Naive B cell (primary cell): ENCODE results near the gene MGAT4B. TPM values are rescaled to one million over a fixed set of nuclear protein-coding genes. Genes with fewer than 3 reads are reported as not detected.

Source experiments
- ATAC-seq, 2 donors: fragments of 150-1000 bp; cut with Tn5 transposase; 2 replicates each; pipeline ENCODE4 v1.10.0; 2021; ENCODE audit warnings: low read depth in 2 of 2, mild to moderate bottlenecking in 2 of 2, moderate library complexity in 2 of 2
- DNase-seq: peaks from one replicate; pipeline ENCODE4 v3.0.0; 2022
- H3K27ac Mint-ChIP-seq, 6 donors: one replicate each; pipeline ENCODE4 v1.8.0; 2020 to 2022; ENCODE audit warnings: mild to moderate bottlenecking in 6 of 6, mixed read lengths in 6 of 6, moderate library complexity in 5 of 6, inconsistent platforms in 2 of 6
- H3K27me3 Mint-ChIP-seq, 3 donors: one replicate each; pipeline ENCODE4 v1.8.0; 2021 to 2022; ENCODE audit warnings: mixed read lengths in 3 of 3, mild to moderate bottlenecking in 1 of 3
- H3K36me3 Mint-ChIP-seq, 2 donors: one replicate each; pipeline ENCODE4 v1.8.0; 2020 to 2022; ENCODE audit warnings: mixed read lengths in 2 of 2, inconsistent platforms in 1 of 2, mild to moderate bottlenecking in 1 of 2
- H3K4me1 Mint-ChIP-seq, 3 donors: one replicate each; pipeline ENCODE4 v1.8.0; 2020 to 2022; ENCODE audit warnings: mixed read lengths in 3 of 3, inconsistent platforms in 1 of 3, mild to moderate bottlenecking in 1 of 3, moderate library complexity in 1 of 3
- H3K4me3 Mint-ChIP-seq, 8 donors: one replicate each; pipeline ENCODE4 v1.8.0; 2020 to 2022; ENCODE audit warnings: mild to moderate bottlenecking in 8 of 8, mixed read lengths in 8 of 8, moderate library complexity in 8 of 8, inconsistent platforms in 2 of 8
- H3K9me3 Mint-ChIP-seq, 7 donors: one replicate each; pipeline ENCODE4 v1.8.0; 2020 to 2022; ENCODE audit warnings: mixed read lengths in 7 of 7, mild to moderate bottlenecking in 5 of 7, inconsistent platforms in 2 of 7, moderate library complexity in 1 of 7
- polyA plus RNA-seq, 6 donors: library from polyadenylated mRNA; unstranded; fragments of 300-500 nt; fragmentation: Illumina TruSeq; gene quantifications; one replicate each; pipeline ENCODE4 v1.2.3, GENCODE V29; 2021; ENCODE audit warnings: low read depth in 6 of 6

Gene MGAT4B
- polyA plus RNA-seq, 6 donors from 2014 or later, result 6.2 to 17.3 (median 9.5) TPM

DNA sequence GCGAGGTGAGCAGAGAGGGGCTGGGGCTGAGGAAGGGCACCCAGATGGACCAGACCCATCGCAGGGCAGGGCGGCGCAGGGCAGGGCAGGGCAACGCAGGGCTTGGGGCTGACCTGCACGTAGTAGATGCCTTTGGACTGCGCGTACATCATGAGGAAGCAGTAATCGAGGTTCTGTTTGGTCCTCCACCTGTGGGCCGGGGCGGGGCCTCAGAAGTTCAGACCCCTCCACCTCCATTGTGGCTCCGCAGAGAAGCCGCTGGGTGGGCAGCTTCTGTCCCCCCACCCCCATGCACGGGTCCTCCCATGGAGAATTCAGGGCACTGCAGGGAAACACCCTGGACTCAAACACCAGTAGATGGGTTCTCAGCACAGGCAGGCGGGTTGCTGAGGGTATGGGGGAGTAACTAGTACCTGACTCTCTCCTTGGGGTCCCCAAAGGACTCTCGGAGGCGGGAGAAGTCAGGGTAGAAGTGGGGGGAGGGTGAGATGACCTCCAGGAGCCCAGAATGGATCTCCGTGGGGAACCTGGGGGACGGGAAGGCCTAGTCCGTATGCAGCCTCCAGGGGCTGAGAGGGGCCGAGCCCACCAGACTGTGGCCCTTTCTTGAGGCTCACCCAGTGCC lies 6.5 kb downstream of the MGAT4B start:
- no peaks in the 10 kb centered on the region for H3K9me3 Mint-ChIP-seq
- DNase-seq (no peak), ATAC-seq (no peak)
- H3K4me1 Mint-ChIP-seq, result peaks cover 29 to 41% (median 34%) of the 10 kb centered on the region in 3 donors
- H3K4me3 Mint-ChIP-seq, result no peak overlapping the region
- H3K36me3 Mint-ChIP-seq, result peaks cover 0 to 13% of the 10 kb centered on the region in 2 donors
- H3K27ac Mint-ChIP-seq, result no peak overlapping the region
- no peaks in the 10 kb centered on the region for H3K27me3 Mint-ChIP-seq

GRCh38 chr5:179799644-179799973 lies 7.1 kb downstream of the MGAT4B start:
- Mint-ChIP-seq H3K27me3 (no peaks in the 10 kb centered on the region), H3K4me1 (peaks cover 27 to 37% (median 33%) of the 10 kb centered on the region in 3 donors), H3K4me3 (peak overlapping the region in 1 of 8 donors; percentile 73), H3K36me3 (peaks cover 0 to 13% of the 10 kb centered on the region in 2 donors), H3K27ac (no peak overlapping the region), H3K9me3 (no peaks in the 10 kb centered on the region)
- ATAC-seq (no peak), DNase-seq (no peak)

DNA sequence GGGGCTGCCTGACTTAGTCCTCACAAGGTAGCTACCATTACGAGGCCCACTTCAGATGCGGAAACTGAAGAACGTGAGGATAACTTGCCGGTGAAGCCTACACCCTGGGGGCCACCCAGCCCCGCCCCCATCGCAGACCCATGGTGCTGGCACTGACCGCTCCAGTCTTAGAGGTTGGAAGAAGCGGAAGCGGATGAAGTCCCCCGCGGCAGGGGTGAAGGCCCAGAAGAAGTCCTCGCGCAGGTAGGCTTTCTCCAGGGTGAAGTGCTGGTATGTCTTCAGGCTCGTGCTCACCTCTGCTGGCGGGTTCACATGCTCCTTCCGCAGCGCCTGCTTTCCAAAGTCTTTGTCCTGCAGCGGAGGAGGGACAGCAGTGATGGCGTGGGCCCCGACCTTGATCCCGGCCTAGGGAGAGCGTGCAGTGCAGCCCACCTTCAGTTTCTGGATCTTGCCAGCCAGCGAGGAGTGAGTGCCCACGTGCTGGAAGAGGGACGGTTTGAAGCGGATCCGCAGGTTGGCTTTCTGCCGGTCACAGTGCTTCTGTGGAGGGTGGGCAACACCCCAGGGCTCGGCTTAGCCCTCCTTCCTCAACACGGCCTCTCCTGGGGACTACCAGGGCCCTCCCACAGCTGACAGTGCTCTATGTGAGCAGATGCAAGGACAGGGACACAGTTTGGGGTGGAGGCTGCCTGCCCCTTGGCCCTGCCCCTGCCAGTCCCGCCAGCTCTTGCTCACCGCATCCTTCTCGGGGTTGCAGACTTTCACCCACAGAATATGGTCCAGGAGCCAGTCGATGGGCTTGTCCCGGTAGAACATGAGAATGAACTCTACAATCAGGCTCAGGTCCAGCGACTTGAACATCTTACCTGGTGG lies 7.7 kb downstream of the MGAT4B start:
- peaks cover 25 to 37% (median 33%) of the 10 kb centered on the region in 3 donors for H3K4me1 Mint-ChIP-seq

GRCh38 chr5:179798144-179798770 lies 8.4 kb downstream of the MGAT4B start:
- DNase-seq, result no peak
- no peaks in the 10 kb centered on the region for H3K27me3 Mint-ChIP-seq
- H3K4me1 Mint-ChIP-seq, result peaks cover 26 to 37% (median 34%) of the 10 kb centered on the region in 3 donors

More for the DNA sequence above, 7.7 kb downstream of the MGAT4B start:
- ATAC-seq, result no peak
- Mint-ChIP-seq H3K27ac (no peak overlapping the region), H3K36me3 (peaks cover 0 to 13% of the 10 kb centered on the region in 2 donors), H3K9me3 (no peaks in the 10 kb centered on the region), H3K27me3 (no peaks in the 10 kb centered on the region), H3K4me3 (peak overlapping the region in 2 of 8 donors; percentile 73 to 79)
- no peak for DNase-seq

DNA sequence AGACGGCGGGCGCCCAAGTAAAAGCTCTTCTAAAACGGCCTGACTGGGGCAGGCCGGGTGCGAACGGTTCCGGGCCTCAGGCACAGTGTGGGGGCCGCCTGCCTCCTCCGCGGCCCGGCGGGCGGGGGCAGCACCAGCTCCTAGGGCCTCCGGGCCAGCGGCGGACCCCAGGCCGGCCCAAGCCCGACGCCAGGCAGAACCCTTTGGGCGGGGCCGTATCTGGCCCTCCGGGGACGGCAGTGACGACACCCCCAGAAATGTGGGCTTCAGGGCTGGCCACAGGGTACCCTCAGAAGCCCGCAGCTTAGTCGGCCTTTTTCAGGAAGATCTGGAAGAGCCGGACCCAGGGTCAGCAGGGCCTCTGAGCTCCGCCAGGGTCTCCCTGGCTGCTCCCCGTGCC lies 8.9 kb downstream of the MGAT4B start:
- Mint-ChIP-seq H3K4me3 (peak overlapping the region in 2 of 8 donors; percentile 44 to 67), H3K4me1 (peaks cover 29 to 39% (median 35%) of the 10 kb centered on the region in 3 donors), H3K36me3 (peaks cover 0 to 13% of the 10 kb centered on the region in 2 donors), H3K9me3 (no peaks in the 10 kb centered on the region), H3K27ac (peak overlapping the region in 1 of 6 donors; percentile 11), H3K27me3 (no peaks in the 10 kb centered on the region)
- DNase-seq (no peak), ATAC-seq (no peak)

More at GRCh38 chr5:179798144-179798770, 8.4 kb downstream of the MGAT4B start:
- Mint-ChIP-seq H3K4me3 (peak overlapping the region in 1 of 8 donors; percentile 25), H3K9me3 (no peaks in the 10 kb centered on the region), H3K27ac (peak overlapping the region in 1 of 6 donors; percentile 54), H3K36me3 (peaks cover 0 to 13% of the 10 kb centered on the region in 2 donors)
- no peak for ATAC-seq

- peaks cover 30 to 39% (median 34%) of the 10 kb centered on the region in 3 donors for H3K4me1 Mint-ChIP-seq
Measured at GRCh38 chr5:179796877-179797608, 9.6 kb downstream of the MGAT4B start.

GRCh38 chr5:179795863-179796833 lies 10.5 kb downstream of the MGAT4B start:
- H3K36me3 Mint-ChIP-seq, result peaks cover 0 to 6% of the 10 kb centered on the region in 2 donors

More at GRCh38 chr5:179796877-179797608, 9.6 kb downstream of the MGAT4B start:
- no peaks in the 10 kb centered on the region for H3K9me3 Mint-ChIP-seq
- H3K36me3 Mint-ChIP-seq, result peaks cover 0 to 13% of the 10 kb centered on the region in 2 donors
- ATAC-seq (no peak), DNase-seq (no peak)
- peak overlapping the region in 4 of 6 donors; percentile 28 to 75 (median 62) for H3K27ac Mint-ChIP-seq
- no peaks in the 10 kb centered on the region for H3K27me3 Mint-ChIP-seq
- H3K4me3 Mint-ChIP-seq, result peak overlapping the region; percentile 67 to 86 (median 77)

DNA sequence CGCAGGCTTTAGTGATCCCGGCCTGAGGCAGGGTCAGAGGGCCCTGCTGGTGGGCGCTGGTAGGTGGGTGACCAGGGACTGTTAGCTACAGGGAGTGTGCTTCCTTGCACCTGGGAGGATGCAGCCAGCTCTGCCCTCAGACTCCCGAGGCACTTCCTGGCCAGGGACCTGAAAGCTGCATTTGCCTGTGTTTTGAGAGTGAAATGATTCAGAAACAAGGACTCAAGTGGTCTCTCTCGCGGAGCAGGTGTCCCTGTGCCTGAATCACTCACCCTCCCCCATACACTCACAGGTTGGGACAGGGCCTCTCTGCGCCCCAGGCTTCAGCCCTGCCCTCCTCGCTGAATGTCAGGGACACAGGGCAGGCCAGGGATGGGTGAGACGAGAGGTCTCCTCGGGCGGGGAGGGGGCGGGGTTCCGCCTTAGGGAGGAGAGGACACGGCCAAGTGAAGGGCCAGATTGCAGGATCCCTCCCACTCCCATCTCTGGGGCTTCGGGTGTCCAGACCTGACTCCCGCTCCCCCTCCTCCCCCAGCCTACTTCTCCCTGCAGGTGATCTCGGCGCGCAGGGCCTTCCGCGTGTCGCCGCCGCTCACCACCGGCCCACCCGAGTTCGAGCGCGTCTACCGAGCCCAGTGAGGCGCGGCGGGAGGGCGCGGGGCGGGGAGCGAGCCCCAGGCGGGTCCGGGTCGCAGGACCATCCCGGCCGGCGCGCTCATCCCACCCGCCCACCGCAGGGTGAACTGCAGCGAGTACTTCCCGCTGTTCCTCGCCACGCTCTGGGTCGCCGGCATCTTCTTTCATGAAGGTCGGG lies 11.4 kb downstream of the MGAT4B start:
- Mint-ChIP-seq H3K27me3 (no peaks in the 10 kb centered on the region), H3K4me1 (peaks cover 32 to 36% (median 32%) of the 10 kb centered on the region in 3 donors), H3K27ac (peak overlapping the region in 2 of 6 donors; percentile 47 to 76), H3K9me3 (no peaks in the 10 kb centered on the region), H3K4me3 (peak overlapping the region; percentile 60 to 80 (median 68)), H3K36me3 (peaks cover 0 to 6% of the 10 kb centered on the region in 2 donors)
- ATAC-seq, result peak in 1 of 2 donors; percentile 2
- no peak for DNase-seq

More at GRCh38 chr5:179795863-179796833, 10.5 kb downstream of the MGAT4B start:
- peak; percentile 78 to 80 for ATAC-seq
- Mint-ChIP-seq H3K27ac (peak overlapping the region in 3 of 6 donors; percentile 36 to 61 (median 47)), H3K9me3 (no peaks in the 10 kb centered on the region), H3K4me1 (peaks cover 32 to 36% (median 32%) of the 10 kb centered on the region in 3 donors), H3K27me3 (no peaks in the 10 kb centered on the region), H3K4me3 (peak overlapping the region; percentile 67 to 86 (median 77))
- peak; percentile 72 for DNase-seq

GRCh38 chr5:179794575-179794974 lies 12.1 kb downstream of the MGAT4B start:
- ATAC-seq (no peak), DNase-seq (no peak)
- Mint-ChIP-seq H3K4me3 (peak overlapping the region; percentile 60 to 80 (median 68)), H3K4me1 (peaks cover 32 to 36% (median 32%) of the 10 kb centered on the region in 3 donors), H3K27ac (peak overlapping the region in 2 of 6 donors; percentile 70 to 76), H3K27me3 (no peaks in the 10 kb centered on the region), H3K36me3 (peaks cover 0 to 4% of the 10 kb centered on the region in 2 donors), H3K9me3 (no peaks in the 10 kb centered on the region)

DNA sequence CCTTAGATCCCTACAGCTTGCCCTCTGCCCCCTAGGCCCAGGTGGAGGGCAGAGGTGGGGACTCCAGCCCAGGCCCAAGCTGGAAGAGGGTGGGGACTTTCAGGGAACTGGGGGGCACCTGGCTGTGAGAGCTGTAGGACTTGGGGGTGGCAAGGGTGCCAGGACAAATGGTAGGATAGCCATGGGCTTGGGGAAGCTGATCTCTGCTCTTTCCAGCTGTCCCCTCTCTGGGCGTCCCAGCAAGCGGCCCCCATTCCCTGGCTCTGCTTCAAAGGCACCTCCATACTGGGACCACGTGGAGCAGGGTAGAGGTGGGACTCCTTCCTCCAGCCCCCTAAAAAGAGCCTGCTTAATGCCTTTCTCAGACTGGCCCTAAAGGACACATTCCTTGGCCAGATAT lies 12.5 kb downstream of the MGAT4B start:
- no peak for ATAC-seq
- Mint-ChIP-seq H3K36me3 (peaks cover 0 to under 1% of the 10 kb centered on the region in 2 donors), H3K27me3 (no peaks in the 10 kb centered on the region), H3K27ac (peak overlapping the region in 2 of 6 donors; percentile 54 to 76), H3K9me3 (peaks cover 0 to 2% (median 0%) of the 10 kb centered on the region in 7 donors), H3K4me3 (peak overlapping the region in 7 of 8 donors; percentile 54 to 79 (median 64)), H3K4me1 (peaks cover 32 to 39% (median 35%) of the 10 kb centered on the region in 3 donors)
- no peak for DNase-seq
